PC-9 (cell line): ENCODE measurements around the gene CYFIP2. TPM values are rescaled to one million over a fixed set of nuclear protein-coding genes. Genes with fewer than 3 reads are reported as not detected.

Experiments used
- BruUV-seq: library from RNA; stranded (reverse); fragments of 400-500 nt; replicated peaks from 2 replicates; lab custom pipeline; 2021; lab: Mats Ljungman, UMichigan
- CTCF ChIA-PET: fragments of 300-600 bp; sonication (Branson Sonifier 250); formaldehyde crosslinking; loops from one replicate; lab custom pipeline; 2022; ENCODE audit warnings: antibody characterized with exemption; lab: Charles Lee
- POLR2A ChIA-PET: fragments of 300-600 bp; sonication (Branson Sonifier 250); formaldehyde crosslinking; loops from one replicate; lab custom pipeline; 2022; ENCODE audit warnings: antibody characterized with exemption; ENCODE audit not compliant: unreplicated experiment; lab: Charles Lee
- DNase-seq, 2 experiments: peaks; one replicate each; pipeline versions ENCODE4 v3.0.0 to v3.0.0-alpha.2; 2015 to 2022; ENCODE audit warnings: mixed read lengths in 1 of 2
- H2AFZ ChIP-seq: fragments of 200-600 bp; sonication (generic); 2 replicates; pipeline ENCODE4 v1.8.1; 2017; ENCODE audit warnings: antibody characterized with exemption
- H3F3A ChIP-seq: fragments of 200-600 bp; sonication (generic); 2 replicates; pipeline ENCODE4 v1.8.1; 2017; ENCODE audit warnings: antibody characterized with exemption, mild to moderate bottlenecking, low read depth; ENCODE audit not compliant: insufficient read depth
- H3K27ac ChIP-seq: fragments of 200-600 bp; sonication (generic); 2 replicates; pipeline ENCODE4 v1.6.1; 2016; ENCODE audit warnings: mixed run types
- H3K27me3 ChIP-seq: fragments of 200-600 bp; sonication (generic); 2 replicates; pipeline ENCODE4 v1.6.1; 2016; ENCODE audit warnings: low read depth, mixed run types; ENCODE audit not compliant: insufficient read depth
- H3K36me3 ChIP-seq: fragments of 200-600 bp; sonication (generic); 2 replicates; pipeline ENCODE4 v1.6.1; 2016; ENCODE audit warnings: low read depth, mixed run types
- H3K4me1 ChIP-seq: fragments of 200-600 bp; sonication (generic); replicated peaks from 2 replicates; pipeline ENCODE4 v1.6.1; 2016; ENCODE audit warnings: mixed run types; ENCODE audit not compliant: insufficient read depth
- H3K4me2 ChIP-seq: fragments of 200-600 bp; sonication (generic); 2 replicates; pipeline ENCODE4 v1.6.1; 2017; ENCODE audit warnings: mixed run types
- H3K4me3 ChIP-seq: fragments of 200-600 bp; sonication (generic); 2 replicates; pipeline ENCODE4 v1.6.1; 2016; ENCODE audit warnings: mixed run types
- H3K79me2 ChIP-seq: fragments of 200-600 bp; sonication (generic); 2 replicates; pipeline ENCODE4 v1.6.1; 2017; ENCODE audit warnings: low read depth, mixed run types
- H3K9me2 ChIP-seq: fragments of 200-600 bp; sonication (generic); 2 replicates; pipeline ENCODE4 v1.8.1; 2017; ENCODE audit warnings: mild to moderate bottlenecking; ENCODE audit not compliant: insufficient read depth
- H3K9me3 ChIP-seq: fragments of 200-600 bp; sonication (generic); 2 replicates; pipeline ENCODE4 v1.8.1; 2016; ENCODE audit warnings: low read depth; ENCODE audit not compliant: insufficient read depth
- H4K20me1 ChIP-seq: fragments of 200-600 bp; sonication (generic); 2 replicates; pipeline ENCODE4 v1.8.1; 2017; ENCODE audit not compliant: insufficient read depth
- EZH2 ChIP-seq: fragments of 200-600 bp; sonication (generic); IDR thresholded peaks from 2 replicates; pipeline ENCODE4 v1.8.0; 2017; ENCODE audit warnings: antibody characterized with exemption, low read depth
- intact Hi-C: fragments of 100-400 bp; cut with micrococcal nuclease; formaldehyde crosslinking; loops from one replicate; pipeline ENCODE4 v1.10.0; 2022; ENCODE audit not compliant: unreplicated experiment
- total RNA-seq: library from RNA; stranded (reverse); gene quantifications from 2 replicates; pipeline ENCODE4 v1.2.3, GENCODE V29; 2021
- TF ChIP-seq, protein P1 (sequence below): fragments of 200-600 bp; sonication (generic); conservative IDR thresholded peaks from 2 replicates; pipeline ENCODE4 v1.6.1; 2017; ENCODE audit warnings: mixed run types, antibody characterized with exemption, mild to moderate bottlenecking, moderate library complexity

CYFIP2 gene
- total RNA-seq, 1 experiment from 2014 or later = not detected

DNA sequence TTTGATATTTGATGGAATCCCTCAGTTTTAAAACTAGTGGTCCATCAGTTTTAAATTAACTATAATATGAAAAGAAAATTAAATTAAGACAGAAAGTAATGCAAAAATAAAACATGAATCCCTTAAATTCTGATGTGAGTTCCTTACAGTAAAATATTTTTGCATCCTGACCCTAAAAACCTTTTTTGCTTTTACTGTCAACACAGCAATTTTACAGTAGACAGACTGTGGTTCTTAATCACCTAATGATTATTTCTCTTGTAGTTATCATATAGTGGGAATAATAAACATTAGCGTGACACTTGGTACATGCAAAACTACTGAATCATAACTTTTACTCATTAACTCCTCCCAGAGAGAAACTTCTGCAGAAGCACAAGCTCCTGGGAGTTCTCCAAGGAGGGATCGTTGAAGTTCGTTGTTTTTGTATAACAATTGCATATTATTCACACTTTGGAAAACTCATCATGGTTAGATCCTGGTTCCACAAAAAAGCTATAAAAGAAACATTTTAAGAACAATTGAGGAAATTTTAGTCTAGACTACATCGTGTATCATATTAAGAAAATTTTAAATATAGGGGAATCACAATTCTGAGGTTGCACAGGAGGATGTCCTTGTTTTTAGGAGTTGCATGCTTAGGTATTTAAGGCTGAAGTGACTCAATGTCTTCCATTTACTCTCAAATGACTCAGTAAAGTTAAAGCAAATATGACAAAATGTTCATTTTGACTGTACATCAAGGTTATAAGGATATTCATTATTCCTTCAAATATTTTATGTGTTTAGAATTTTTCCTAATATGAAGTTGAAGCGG is 105.9 kb downstream of the CYFIP2 start:
- no peak for DNase-seq
- Histone ChIP-seq H3K4me3 (no peak overlapping the region), H3K4me1 (no peaks in the 10 kb centered on the region), H3K36me3 (no peaks in the 10 kb centered on the region), H3K79me2 (no peaks in the 10 kb centered on the region), H3K27ac (no peak overlapping the region), H4K20me1 (no peaks in the 10 kb centered on the region), H2AFZ (no peak overlapping the region), H3F3A (no peaks in the 10 kb centered on the region), H3K4me2 (no peak overlapping the region), H3K9me2 (no peaks in the 10 kb centered on the region), H3K9me3 (no peaks in the 10 kb centered on the region), H3K27me3 (no peaks in the 10 kb centered on the region)
- intact Hi-C loops = no loop called here
- BruUV-seq = no TSS peak
- ChIA-PET POLR2A (no interaction called here), CTCF (interaction anchor here (0.8 kb wide), 1 partner anchor 100 kb away, joined by 3 read pairs; no protein-coding TSS in a partner anchor)
- no peak for TF ChIP-seq EZH2

DNA sequence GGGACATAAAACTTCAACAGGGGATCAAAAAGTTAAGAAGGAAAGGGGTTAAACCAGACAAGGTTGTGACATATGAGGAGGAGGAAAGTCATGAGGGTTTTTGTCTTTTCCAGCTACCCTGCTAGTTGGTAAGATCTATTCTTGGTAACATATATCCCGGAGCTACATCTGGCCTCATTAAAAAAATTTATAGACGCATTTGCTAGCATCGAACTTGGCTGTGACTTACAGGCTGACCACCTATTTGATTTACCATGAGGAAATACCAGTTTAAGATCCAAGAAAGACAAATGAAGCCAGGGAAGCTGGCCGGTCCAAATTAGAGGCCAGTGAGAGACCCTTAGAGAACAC is 106.5 kb downstream of the CYFIP2 start:
- Histone ChIP-seq H3K36me3 (no peaks in the 10 kb centered on the region), H3K27ac (no peak overlapping the region), H3K9me2 (no peaks in the 10 kb centered on the region), H3K4me3 (no peak overlapping the region), H3K9me3 (no peaks in the 10 kb centered on the region), H4K20me1 (no peaks in the 10 kb centered on the region), H3K27me3 (no peaks in the 10 kb centered on the region), H3K4me2 (no peak overlapping the region), H3F3A (no peaks in the 10 kb centered on the region), H3K79me2 (no peaks in the 10 kb centered on the region), H3K4me1 (no peaks in the 10 kb centered on the region), H2AFZ (no peak overlapping the region)
- DNase-seq = no peak
- CTCF ChIA-PET = interaction anchor here (0.8 kb wide), 1 partner anchor 99 kb away, joined by 3 read pairs; no protein-coding TSS in a partner anchor
- intact Hi-C loops = no loop called here
- TF ChIP-seq, protein P1, sequence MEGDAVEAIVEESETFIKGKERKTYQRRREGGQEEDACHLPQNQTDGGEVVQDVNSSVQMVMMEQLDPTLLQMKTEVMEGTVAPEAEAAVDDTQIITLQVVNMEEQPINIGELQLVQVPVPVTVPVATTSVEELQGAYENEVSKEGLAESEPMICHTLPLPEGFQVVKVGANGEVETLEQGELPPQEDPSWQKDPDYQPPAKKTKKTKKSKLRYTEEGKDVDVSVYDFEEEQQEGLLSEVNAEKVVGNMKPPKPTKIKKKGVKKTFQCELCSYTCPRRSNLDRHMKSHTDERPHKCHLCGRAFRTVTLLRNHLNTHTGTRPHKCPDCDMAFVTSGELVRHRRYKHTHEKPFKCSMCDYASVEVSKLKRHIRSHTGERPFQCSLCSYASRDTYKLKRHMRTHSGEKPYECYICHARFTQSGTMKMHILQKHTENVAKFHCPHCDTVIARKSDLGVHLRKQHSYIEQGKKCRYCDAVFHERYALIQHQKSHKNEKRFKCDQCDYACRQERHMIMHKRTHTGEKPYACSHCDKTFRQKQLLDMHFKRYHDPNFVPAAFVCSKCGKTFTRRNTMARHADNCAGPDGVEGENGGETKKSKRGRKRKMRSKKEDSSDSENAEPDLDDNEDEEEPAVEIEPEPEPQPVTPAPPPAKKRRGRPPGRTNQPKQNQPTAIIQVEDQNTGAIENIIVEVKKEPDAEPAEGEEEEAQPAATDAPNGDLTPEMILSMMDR = no peak
- TF ChIP-seq EZH2 = no peak
- POLR2A ChIA-PET = no interaction called here
- no TSS peak for BruUV-seq

DNA sequence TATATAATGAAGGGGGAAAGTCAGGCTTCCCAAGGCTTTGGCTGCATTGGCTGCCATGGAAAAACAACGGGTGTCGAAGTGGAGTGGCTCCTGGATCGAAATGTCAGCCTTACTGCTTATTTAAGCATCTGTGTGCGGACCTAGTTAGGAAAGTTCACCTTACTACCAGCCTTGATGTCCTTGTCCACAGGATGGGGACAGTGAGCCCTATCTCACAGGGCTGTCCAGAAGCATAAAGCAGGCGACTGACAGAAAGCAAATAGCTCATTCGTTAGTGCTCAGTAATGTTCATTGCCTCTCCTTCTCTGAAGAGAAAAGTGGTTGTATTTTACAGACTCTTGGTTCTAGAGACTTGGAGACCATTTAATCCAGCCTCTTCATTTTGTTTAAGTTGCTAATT is 112.6 kb downstream of the CYFIP2 start:
- no peaks in the 10 kb centered on the region for H3K4me1 ChIP-seq
- H3K79me2 ChIP-seq = no peaks in the 10 kb centered on the region
- CTCF ChIA-PET = no interaction called here
- no peaks in the 10 kb centered on the region for H3K9me2 ChIP-seq
- no peaks in the 10 kb centered on the region for H3K27me3 ChIP-seq
- H3K9me3 ChIP-seq = no peaks in the 10 kb centered on the region
- no peak overlapping the region for H3K27ac ChIP-seq
- no peak overlapping the region for H3K4me3 ChIP-seq
- H2AFZ ChIP-seq = no peak overlapping the region
- H3F3A ChIP-seq = no peaks in the 10 kb centered on the region
- no peak overlapping the region for H3K4me2 ChIP-seq
- BruUV-seq = no TSS peak
- H3K36me3 ChIP-seq = no peaks in the 10 kb centered on the region
- no peak for TF ChIP-seq EZH2
- TF ChIP-seq, protein P1 = no peak
- DNase-seq = no peak
- POLR2A ChIA-PET = no interaction called here
- intact Hi-C loops = no loop called here
- no peaks in the 10 kb centered on the region for H4K20me1 ChIP-seq
